ENCODE data around the gene SPOPL. TPM values are rescaled to one million over a fixed set of nuclear protein-coding genes. Genes with fewer than 3 reads are reported as not detected.

The SPOPL gene
- total RNA-seq, 2 experiments from 2014 or later = 15.2 to 15.3 TPM

GRCh38 chr2:138610201-138610953 is 108.8 kb downstream of the SPOPL start:
- H3K4me1 Mint-ChIP-seq = no peaks in the 10 kb centered on the region
- H3K4me3 Mint-ChIP-seq = no peak overlapping the region
- no peak for DNase-seq
- CTCF ChIA-PET = no interaction called here
- ATAC-seq = no peak
- H3K27me3 Mint-ChIP-seq = no peaks in the 10 kb centered on the region
- no peaks in the 10 kb centered on the region for H3K9me3 Mint-ChIP-seq (ENCODE audit: low read depth)
- H3K36me3 Mint-ChIP-seq = no peaks in the 10 kb centered on the region
- no peak overlapping the region for H3K27ac Mint-ChIP-seq

- ATAC-seq (no peak), DNase-seq (no peak)
- Mint-ChIP-seq H3K27me3 (peaks cover 3% of the 10 kb centered on the region), H3K9me3 (ENCODE audit: low read depth) (no peaks in the 10 kb centered on the region), H3K36me3 (no peaks in the 10 kb centered on the region), H3K4me3 (no peak overlapping the region), H3K27ac (no peak overlapping the region), H3K4me1 (no peaks in the 10 kb centered on the region)
- CTCF ChIA-PET = no interaction called here
Observed at GRCh38 chr2:138615257-138615656, 113.7 kb downstream of the SPOPL start.

- Mint-ChIP-seq H3K4me3 (no peak overlapping the region), H3K4me1 (no peaks in the 10 kb centered on the region)
- no peak for ATAC-seq
Observed at GRCh38 chr2:138617026-138617425, 115.5 kb downstream of the SPOPL start.

GRCh38 chr2:138618971-138619370 is 117.4 kb downstream of the SPOPL start:
- ATAC-seq (no peak), DNase-seq (no peak)
- no peak overlapping the region for H3K4me3 Mint-ChIP-seq
- peaks cover 1% of the 10 kb centered on the region for H3K9me3 Mint-ChIP-seq (ENCODE audit: low read depth)
- H3K36me3 Mint-ChIP-seq = no peaks in the 10 kb centered on the region
- H3K27ac Mint-ChIP-seq = no peak overlapping the region
- no peaks in the 10 kb centered on the region for H3K4me1 Mint-ChIP-seq
- CTCF ChIA-PET = no interaction called here
- H3K27me3 Mint-ChIP-seq = peaks cover 9% of the 10 kb centered on the region

More at GRCh38 chr2:138617026-138617425, 115.5 kb downstream of the SPOPL start:
- Mint-ChIP-seq H3K36me3 (no peaks in the 10 kb centered on the region), H3K27me3 (peaks cover 5% of the 10 kb centered on the region), H3K27ac (no peak overlapping the region), H3K9me3 (ENCODE audit: low read depth) (peaks cover 1% of the 10 kb centered on the region)
- CTCF ChIA-PET = no interaction called here
- no peak for DNase-seq

GRCh38 chr2:138620431-138620830 is 118.9 kb downstream of the SPOPL start:
- H3K4me1 Mint-ChIP-seq = no peaks in the 10 kb centered on the region
- H3K36me3 Mint-ChIP-seq = no peaks in the 10 kb centered on the region
- peaks cover 16% of the 10 kb centered on the region for H3K27me3 Mint-ChIP-seq
- no peak overlapping the region for H3K4me3 Mint-ChIP-seq
- no peak overlapping the region for H3K27ac Mint-ChIP-seq
- CTCF ChIA-PET = no interaction called here
- ATAC-seq (no peak), DNase-seq (no peak)
- peaks cover 1% of the 10 kb centered on the region for H3K9me3 Mint-ChIP-seq (ENCODE audit: low read depth)

GRCh38 chr2:138621139-138621538 is 119.6 kb downstream of the SPOPL start:
- ATAC-seq = no peak
- Mint-ChIP-seq H3K9me3 (ENCODE audit: low read depth) (peaks cover 1% of the 10 kb centered on the region), H3K4me3 (no peak overlapping the region), H3K4me1 (no peaks in the 10 kb centered on the region), H3K27ac (no peak overlapping the region), H3K27me3 (peaks cover 18% of the 10 kb centered on the region), H3K36me3 (no peaks in the 10 kb centered on the region)
- no peak for DNase-seq
- CTCF ChIA-PET = no interaction called here

GRCh38 chr2:138622613-138623012 is 121.0 kb downstream of the SPOPL start:
- peaks cover 1% of the 10 kb centered on the region for H3K9me3 Mint-ChIP-seq (ENCODE audit: low read depth)

More at GRCh38 chr2:138622613-138623012, 121.0 kb downstream of the SPOPL start:
- no peak overlapping the region for H3K27ac Mint-ChIP-seq
- DNase-seq = no peak
- H3K4me3 Mint-ChIP-seq = no peak overlapping the region
- CTCF ChIA-PET = no interaction called here
- no peaks in the 10 kb centered on the region for H3K4me1 Mint-ChIP-seq
- no peaks in the 10 kb centered on the region for H3K36me3 Mint-ChIP-seq
- H3K27me3 Mint-ChIP-seq = peaks cover 22% of the 10 kb centered on the region
- no peak for ATAC-seq
